Fibroblast of lung (primary cell): ENCODE measurements around the gene FBLN2. TPM values are rescaled to one million over a fixed set of nuclear protein-coding genes. Genes with fewer than 3 reads are reported as not detected.

ENCODE experiments used
- DNase-seq, 2 donors: peaks; one replicate each; pipeline versions ENCODE4 v3.0.0 to v3.0.0-alpha.2; 2010; ENCODE audit warnings: low read depth in 2 of 2
- H2AFZ ChIP-seq: 2 replicates; pipeline ENCODE4 v1.5.1; 2012; ENCODE audit warnings: low read length, control low read depth, inconsistent platforms
- H3K27ac ChIP-seq: 2 replicates; pipeline ENCODE4 v1.5.1; 2011; ENCODE audit warnings: low read length, control low read depth; ENCODE audit not compliant: insufficient read depth
- H3K27me3 ChIP-seq: 2 replicates; pipeline ENCODE4 v1.5.1; 2011; ENCODE audit warnings: mild to moderate bottlenecking, low read length; ENCODE audit not compliant: control insufficient read depth, insufficient read depth
- H3K36me3 ChIP-seq: 2 replicates; pipeline ENCODE4 v1.5.1; 2011; ENCODE audit warnings: low read length; ENCODE audit not compliant: control insufficient read depth, insufficient read depth
- H3K4me1 ChIP-seq: 2 replicates; pipeline ENCODE4 v1.5.1; 2011; ENCODE audit warnings: low read length; ENCODE audit not compliant: control insufficient read depth, insufficient read depth; ENCODE audit errors: extremely low read depth
- H3K4me2 ChIP-seq: 2 replicates; pipeline ENCODE4 v1.5.1; 2011; ENCODE audit warnings: low read length, control low read depth; ENCODE audit not compliant: insufficient read depth; ENCODE audit errors: extremely low read depth
- H3K4me3 ChIP-seq, 4 experiments: fragments of 200-600 bp in 1 of 4; sonication (generic) in 1 of 4; replicated peaks in 1 of 4; 2 replicates each; pipeline ENCODE4 v1.5.1; 2011 to 2016; ENCODE audit warnings: low read length in 4 of 4, low read depth in 3 of 4, mild to moderate bottlenecking in 3 of 4, control low read depth in 2 of 4, inconsistent platforms in 1 of 4, mixed read lengths in 1 of 4; ENCODE audit not compliant: insufficient read depth in 1 of 4; ENCODE audit errors: control extremely low read depth in 1 of 4
- H3K79me2 ChIP-seq: 2 replicates; pipeline ENCODE4 v1.5.1; 2012; ENCODE audit warnings: mild to moderate bottlenecking, low read length, inconsistent platforms; ENCODE audit not compliant: control insufficient read depth, insufficient read depth
- H3K9ac ChIP-seq: 2 replicates; pipeline ENCODE4 v1.5.1; 2011; ENCODE audit warnings: mild to moderate bottlenecking, low read length, control low read depth; ENCODE audit not compliant: insufficient read depth
- H3K9me3 ChIP-seq: 2 replicates; pipeline ENCODE4 v1.5.1; 2012; ENCODE audit warnings: low read depth, low read length; ENCODE audit not compliant: control insufficient read depth, insufficient read depth
- H4K20me1 ChIP-seq: 2 replicates; pipeline ENCODE4 v1.5.1; 2011; ENCODE audit warnings: low read length; ENCODE audit not compliant: control insufficient read depth, insufficient read depth; ENCODE audit errors: extremely low read depth
- CTCF ChIP-seq, 2 donors: IDR thresholded peaks in 1 of 2; conservative IDR thresholded peaks in 1 of 2; 1 replicate in 1 of 2; 2 replicates in 1 of 2; pipeline ENCODE4 v1.5.1; 2011 to 2012; ENCODE audit warnings: low read length in 2 of 2, control low read depth in 1 of 2, inconsistent platforms in 1 of 2, low read depth in 1 of 2, mild to moderate bottlenecking in 1 of 2
- EZH2 ChIP-seq: IDR thresholded peaks from 2 replicates; pipeline ENCODE4 v1.5.1; 2012; ENCODE audit warnings: low read length, control low read depth, mild to moderate bottlenecking; ENCODE audit errors: missing control alignments
- polyA plus RNA-seq, 2 donors: library from polyadenylated mRNA; depleted of rRNA in 1 of 2; stranded (reverse) in 1 of 2; unstranded in 1 of 2; fragments of >200 nt; gene quantifications; 2 replicates each; pipeline ENCODE4 v1.2.1, GENCODE V29; 2011 to 2012; ENCODE audit warnings: missing spikeins in 1 of 2
- total RNA-seq: library from RNA; depleted of rRNA; stranded (reverse); fragments of >200 nt; gene quantifications from 2 replicates; pipeline ENCODE4 v1.2.1, GENCODE V29; 2014

FBLN2 gene
- total and polyA plus RNA-seq, 2 donors (not counting 1 experiment from before 2014, with no cell fraction given), result 25.4 to 138 TPM

DNA sequence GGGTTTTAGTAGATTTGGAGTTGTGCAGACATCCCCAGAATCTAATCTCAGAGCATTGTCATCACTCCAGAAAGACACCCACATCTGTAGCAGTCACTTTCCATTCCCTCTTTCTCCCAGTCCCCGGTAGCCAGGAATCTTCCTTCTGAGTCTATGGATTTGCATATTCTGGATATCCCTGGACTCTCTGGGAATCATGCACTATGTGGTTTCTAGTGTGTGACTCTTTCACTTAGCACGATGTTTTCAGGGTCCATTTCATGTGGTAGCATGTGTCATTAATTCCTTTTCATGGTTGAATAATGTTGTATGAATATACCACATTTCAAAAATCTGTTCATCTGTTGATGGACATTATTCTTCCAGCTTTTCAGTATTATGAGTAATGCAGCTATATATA lies 29.3 kb downstream of the FBLN2 start:
- Histone ChIP-seq H3K9ac (no peak overlapping the region), H3K27me3 (no peaks in the 10 kb centered on the region), H3K9me3 (no peaks in the 10 kb centered on the region), H3K4me1 (no peaks in the 10 kb centered on the region), H3K36me3 (no peaks in the 10 kb centered on the region), H3K4me2 (no peak overlapping the region), H4K20me1 (no peaks in the 10 kb centered on the region), H3K79me2 (no peaks in the 10 kb centered on the region), H3K27ac (no peak overlapping the region), H3K4me3 (no peak overlapping the region), H2AFZ (no peak overlapping the region)
- no peak for DNase-seq
- TF ChIP-seq CTCF (conservative IDR thresholded peaks at IDR 0.05 in 1 of 2, IDR thresholded peaks at IDR 0.05 in 1 of 2; ENCODE audit: low read depth in 1 of 2, low read length in 2 of 2) (no peak), EZH2 (no peak)

- Histone ChIP-seq H3K4me1 (no peaks in the 10 kb centered on the region), H3K27ac (no peak overlapping the region), H3K4me3 (no peak overlapping the region), H4K20me1 (no peaks in the 10 kb centered on the region), H3K9me3 (no peaks in the 10 kb centered on the region), H3K27me3 (no peaks in the 10 kb centered on the region), H3K9ac (no peak overlapping the region), H2AFZ (no peak overlapping the region), H3K4me2 (no peak overlapping the region), H3K79me2 (no peaks in the 10 kb centered on the region), H3K36me3 (no peaks in the 10 kb centered on the region)
- peak; percentile 78 to 82 for DNase-seq
- TF ChIP-seq EZH2 (no peak), CTCF (conservative IDR thresholded peaks at IDR 0.05 in 1 of 2, IDR thresholded peaks at IDR 0.05 in 1 of 2; ENCODE audit: low read depth in 1 of 2, low read length in 2 of 2) (no peak)
Observed at GRCh38 chr3:13579063-13579462, 30.1 kb downstream of the FBLN2 start.

DNA sequence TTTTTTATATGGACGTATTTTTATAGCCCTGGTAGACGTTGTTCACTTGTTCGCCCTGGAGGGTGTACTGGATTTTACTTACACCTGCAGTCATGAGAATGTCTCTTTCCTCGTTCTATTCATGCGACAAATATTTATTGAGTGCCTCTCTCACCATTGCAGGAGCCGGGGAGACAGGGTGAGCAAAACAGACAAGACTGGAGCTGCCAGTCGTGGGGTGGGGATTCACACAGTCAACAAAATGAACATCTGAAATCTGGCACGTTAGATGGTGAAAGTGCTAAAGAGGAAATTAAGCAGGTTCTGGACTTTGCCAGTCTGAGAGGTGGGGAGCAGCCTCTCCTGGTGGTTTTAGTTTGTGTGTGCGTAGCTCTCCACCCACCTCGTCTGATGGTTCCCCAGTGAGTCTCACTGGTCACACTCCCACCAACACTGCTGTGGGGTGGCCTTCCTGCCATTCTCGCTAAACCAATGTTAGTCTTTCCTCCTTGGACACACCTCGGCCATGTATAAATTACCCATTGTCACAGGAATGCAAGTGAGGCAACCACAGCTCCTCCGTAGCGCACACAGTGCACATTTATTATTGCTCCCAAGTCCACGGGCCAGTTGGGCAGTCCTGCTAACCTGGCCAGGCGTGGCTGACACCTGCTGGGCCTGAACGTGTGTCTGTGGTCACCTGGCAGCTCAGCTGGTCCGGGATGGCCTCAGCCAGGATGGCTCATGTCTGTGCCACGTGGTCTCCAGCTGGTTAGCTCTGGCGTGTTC lies 31.5 kb downstream of the FBLN2 start:
- Histone ChIP-seq H3K4me2 (no peak overlapping the region), H4K20me1 (no peaks in the 10 kb centered on the region)

More for the DNA sequence above, 31.5 kb downstream of the FBLN2 start:
- Histone ChIP-seq H3K79me2 (no peaks in the 10 kb centered on the region), H3K9me3 (no peaks in the 10 kb centered on the region), H3K4me1 (no peaks in the 10 kb centered on the region), H3K36me3 (no peaks in the 10 kb centered on the region), H3K4me3 (no peak overlapping the region), H3K9ac (no peak overlapping the region), H3K27ac (no peak overlapping the region), H2AFZ (no peak overlapping the region), H3K27me3 (no peaks in the 10 kb centered on the region)
- DNase-seq, result peak in 1 of 2 donors; percentile 17
- no peak for TF ChIP-seq EZH2
- no peak for TF ChIP-seq CTCF (conservative IDR thresholded peaks at IDR 0.05 in 1 of 2, IDR thresholded peaks at IDR 0.05 in 1 of 2; ENCODE audit: low read depth in 1 of 2, low read length in 2 of 2)
